PC-3 (cell line): ENCODE results near the gene SMPDL3A.

Experiments used
- EZH2 ChIP-seq: fragments of 300-600 bp; sonication (generic); IDR thresholded peaks from one replicate; pipeline ENCODE4 v1.6.1; 2017; ENCODE audit warnings: antibody characterized with exemption, mild to moderate bottlenecking, low read length; ENCODE audit not compliant: unreplicated experiment
- TF ChIP-seq, protein P1 (sequence below): fragments of 300-600 bp; sonication (generic); conservative IDR thresholded peaks from 2 replicates; pipeline ENCODE4 v1.5.1; 2017; ENCODE audit warnings: antibody characterized with exemption, low read depth, mild to moderate bottlenecking, low read length

GRCh38 chr6:122803171-122803661 lies 14.2 kb downstream of the SMPDL3A start:
- TF ChIP-seq, protein P1, sequence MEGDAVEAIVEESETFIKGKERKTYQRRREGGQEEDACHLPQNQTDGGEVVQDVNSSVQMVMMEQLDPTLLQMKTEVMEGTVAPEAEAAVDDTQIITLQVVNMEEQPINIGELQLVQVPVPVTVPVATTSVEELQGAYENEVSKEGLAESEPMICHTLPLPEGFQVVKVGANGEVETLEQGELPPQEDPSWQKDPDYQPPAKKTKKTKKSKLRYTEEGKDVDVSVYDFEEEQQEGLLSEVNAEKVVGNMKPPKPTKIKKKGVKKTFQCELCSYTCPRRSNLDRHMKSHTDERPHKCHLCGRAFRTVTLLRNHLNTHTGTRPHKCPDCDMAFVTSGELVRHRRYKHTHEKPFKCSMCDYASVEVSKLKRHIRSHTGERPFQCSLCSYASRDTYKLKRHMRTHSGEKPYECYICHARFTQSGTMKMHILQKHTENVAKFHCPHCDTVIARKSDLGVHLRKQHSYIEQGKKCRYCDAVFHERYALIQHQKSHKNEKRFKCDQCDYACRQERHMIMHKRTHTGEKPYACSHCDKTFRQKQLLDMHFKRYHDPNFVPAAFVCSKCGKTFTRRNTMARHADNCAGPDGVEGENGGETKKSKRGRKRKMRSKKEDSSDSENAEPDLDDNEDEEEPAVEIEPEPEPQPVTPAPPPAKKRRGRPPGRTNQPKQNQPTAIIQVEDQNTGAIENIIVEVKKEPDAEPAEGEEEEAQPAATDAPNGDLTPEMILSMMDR: no peak
- TF ChIP-seq EZH2: no peak
